B cell (primary cell): ENCODE data around the gene ADM2. TPM values are rescaled to one million over a fixed set of nuclear protein-coding genes. Genes with fewer than 3 reads are reported as not detected.

Experiments used
- ATAC-seq: fragments of 200-7000 bp; cut with Tn5 transposase; one replicate; pipeline ENCODE4 v1.10.0; 2021; ENCODE audit warnings: low read depth, mild to moderate bottlenecking, moderate number of reproducible peaks, moderate library complexity
- CTCF ChIA-PET: fragments of 350-600 bp; sonication (Branson Sonifier 250); formaldehyde crosslinking; loops from one replicate; lab custom pipeline; 2021; ENCODE audit warnings: antibody characterized with exemption, inconsistent platforms; lab: Charles Lee
- POLR2A ChIA-PET: fragments of 350-600 bp; sonication (Branson Sonifier 250); formaldehyde crosslinking; loops from one replicate; lab custom pipeline; 2021; ENCODE audit warnings: antibody characterized with exemption; lab: Charles Lee
- DNase-seq: peaks from one replicate; pipeline ENCODE4 v3.0.0; 2013
- H2AFZ ChIP-seq: 2 replicates; pipeline ENCODE4 v1.6.1; 2012; ENCODE audit warnings: mild to moderate bottlenecking, low read depth, low read length; ENCODE audit not compliant: insufficient read depth, poor library complexity, severe bottlenecking
- H3K27ac ChIP-seq, 2 donors: 1 replicate in 1 of 2; 2 replicates in 1 of 2; pipeline ENCODE4 v1.5.1; 2012 to 2013; ENCODE audit warnings: low read length in 2 of 2, mild to moderate bottlenecking in 2 of 2, moderate library complexity in 1 of 2
- H3K27me3 ChIP-seq, 4 experiments: fragments of 200-600 bp in 1 of 4; sonication (generic) in 1 of 4; replicated peaks in 1 of 4; 1 replicate in 2 of 4; 2 replicates in 2 of 4; pipeline versions ENCODE4 v1.6.1 to v1.7.0; 2013 to 2016; ENCODE audit warnings: low read length in 3 of 4, mild to moderate bottlenecking in 2 of 4, mixed read lengths in 1 of 4, moderate library complexity in 1 of 4; ENCODE audit not compliant: insufficient read depth in 4 of 4, control insufficient read depth in 3 of 4; ENCODE audit errors: control extremely low read depth in 1 of 4
- H3K36me3 ChIP-seq, 2 experiments: replicated peaks in 1 of 2; 1 replicate in 1 of 2; 2 replicates in 1 of 2; pipeline versions ENCODE4 v1.6.1 to v1.7.1; 2013; ENCODE audit warnings: low read length in 1 of 2; ENCODE audit not compliant: insufficient read depth in 2 of 2, control insufficient read depth in 1 of 2; ENCODE audit errors: control extremely low read depth in 1 of 2, extremely low read depth in 1 of 2
- H3K4me1 ChIP-seq, 2 donors: fragments of 200-600 bp in 1 of 2; sonication (generic) in 1 of 2; 1 replicate in 1 of 2; 2 replicates in 1 of 2; pipeline versions ENCODE4 v1.5.1 to v1.6.1; 2013 to 2017; ENCODE audit warnings: low read length in 2 of 2; ENCODE audit not compliant: control insufficient read depth in 2 of 2, insufficient read depth in 2 of 2
- H3K4me2 ChIP-seq: replicated peaks from 2 replicates; pipeline ENCODE3; 2012; ENCODE audit warnings: mild to moderate bottlenecking, low read depth, low read length; ENCODE audit not compliant: poor library complexity, severe bottlenecking
- H3K4me3 ChIP-seq, 5 experiments: fragments of 200-600 bp in 1 of 5; sonication (generic) in 1 of 5; 1 replicate in 3 of 5; 2 replicates in 2 of 5; pipeline versions ENCODE4 v1.5.1 to v1.7.0; 2011 to 2016; ENCODE audit warnings: low read length in 4 of 5, mild to moderate bottlenecking in 4 of 5, low read depth in 2 of 5, control low read depth in 1 of 5, moderate library complexity in 1 of 5; ENCODE audit not compliant: insufficient read depth in 1 of 5; ENCODE audit errors: control extremely low read depth in 1 of 5, extremely low read depth in 1 of 5
- H3K79me2 ChIP-seq: fragments of 200-600 bp; sonication (generic); one replicate; pipeline ENCODE4 v1.6.0; 2016; ENCODE audit warnings: low read length; ENCODE audit not compliant: control insufficient read depth, insufficient read depth
- H3K9ac ChIP-seq: fragments of 200-600 bp; sonication (generic); 2 replicates; pipeline ENCODE4 v1.6.1; 2017; ENCODE audit warnings: mild to moderate bottlenecking, low read length, moderate library complexity
- H3K9me3 ChIP-seq, 3 donors: one replicate each; pipeline versions ENCODE4 v1.6.1 to v1.7.1; 2013; ENCODE audit warnings: low read length in 2 of 3; ENCODE audit not compliant: control insufficient read depth in 2 of 3, insufficient read depth in 1 of 3; ENCODE audit errors: control extremely low read depth in 1 of 3
- H4K20me1 ChIP-seq: 2 replicates; pipeline ENCODE4 v1.6.0; 2012; ENCODE audit warnings: mild to moderate bottlenecking, low read length; ENCODE audit not compliant: insufficient read depth, control insufficient read depth, poor library complexity, severe bottlenecking
- H3K27ac Mint-ChIP-seq: one replicate; pipeline ENCODE4 v1.8.0; 2021; ENCODE audit warnings: mixed read lengths
- H3K27me3 Mint-ChIP-seq: one replicate; pipeline ENCODE4 v1.8.0; 2021; ENCODE audit warnings: mixed read lengths
- H3K4me1 Mint-ChIP-seq: one replicate; pipeline ENCODE4 v1.8.0; 2021; ENCODE audit warnings: mixed read lengths
- H3K4me3 Mint-ChIP-seq: one replicate; pipeline ENCODE4 v1.8.0; 2021; ENCODE audit warnings: mixed read lengths
- H3K9me3 Mint-ChIP-seq: one replicate; pipeline ENCODE4 v1.8.0; 2022; ENCODE audit warnings: mixed read lengths; ENCODE audit not compliant: insufficient read depth
- EZH2 ChIP-seq: IDR thresholded peaks from 2 replicates; pipeline ENCODE4 v1.6.1; 2012; ENCODE audit warnings: borderline replicate concordance, low read depth, mild to moderate bottlenecking, moderate library complexity, low read length; ENCODE audit not compliant: insufficient read depth, poor library complexity, severe bottlenecking
- WGBS: methylation state at CpG from one replicate; pipeline ENCODE4 v1.1.5; 2013; ENCODE audit warnings: missing lambda C conversion rate; ENCODE audit not compliant: insufficient coverage; 5-methylcytosine and 5-hydroxymethylcytosine counted together
- intact Hi-C: fragments of 100-400 bp; cut with micrococcal nuclease; formaldehyde crosslinking; loops from one replicate; pipeline ENCODE4 v1.10.0; 2022
- polyA plus RNA-seq: library from polyadenylated mRNA; depleted of rRNA; stranded (reverse); fragments of >200 nt; gene quantifications from 2 replicates; pipeline ENCODE4 v1.2.3, GENCODE V29; 2012
- total RNA-seq, 2 donors: library from RNA; stranded (reverse); fragments of 120-200 nt in 1 of 2; gene quantifications; 1 replicate in 1 of 2; 2 replicates in 1 of 2; pipeline versions ENCODE4 v1.2.3 to v1.2.4, GENCODE V29; 2013 to 2022
- TF ChIP-seq, protein P1 (sequence below): fragments of 200-600 bp; IDR thresholded peaks from one replicate; pipeline ENCODE4 v1.8.0; 2022; ENCODE audit warnings: antibody characterized with exemption, mild to moderate bottlenecking

ADM2 gene
- total and polyA plus RNA-seq, 2 donors (not counting 1 experiment from before 2014, with no cell fraction given): 0.67 to 3.7 TPM

DNA sequence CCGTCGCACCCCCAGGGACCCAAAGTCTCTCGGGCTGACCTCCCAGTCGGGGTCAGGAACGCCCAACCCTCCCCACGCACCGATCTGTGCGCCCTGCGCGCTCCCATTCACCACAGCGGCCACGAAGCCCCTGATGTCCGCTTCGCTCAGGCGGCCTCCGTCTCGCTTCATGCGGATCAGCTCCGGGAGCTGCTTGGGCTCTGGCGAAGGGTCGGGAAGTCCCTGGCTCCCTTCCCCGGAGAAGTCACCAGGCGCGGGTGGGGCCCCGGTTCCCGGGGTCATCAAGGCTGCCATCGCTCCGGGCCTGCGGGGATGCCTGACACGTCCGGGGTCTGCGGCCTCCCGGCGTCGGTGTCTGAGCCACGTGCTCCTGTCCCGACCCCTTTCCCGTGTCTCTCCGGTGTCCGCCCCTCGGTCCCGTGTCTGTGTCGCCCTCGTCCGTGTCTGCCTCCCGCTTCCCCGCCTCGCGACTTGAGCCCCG lies 48.1 kb downstream of the ADM2 start:
- Histone ChIP-seq H3K9ac (peak overlapping the region; percentile 97), H3K4me1 (peaks cover 25 to 67% of the 10 kb centered on the region in 2 donors), H3K4me3 (peak overlapping the region; percentile 14 to 95 (median 95)), H2AFZ (peak overlapping the region; percentile 59), H3K9me3 (peaks cover 0 to 9% (median 0%) of the 10 kb centered on the region in 3 donors), H3K79me2 (peaks cover 19% of the 10 kb centered on the region), H3K27ac (peak overlapping the region; percentile 81 to 99), H3K27me3 (no peaks in the 10 kb centered on the region), H3K4me2 (peak overlapping the region; percentile 84), H3K36me3 (no peaks in the 10 kb centered on the region), H4K20me1 (peaks cover 9% of the 10 kb centered on the region)
- no peak for DNase-seq
- Mint-ChIP-seq H3K4me1 (peaks cover 53% of the 10 kb centered on the region), H3K27ac (peak overlapping the region; percentile 83), H3K4me3 (peak overlapping the region; percentile 86), H3K9me3 (no peaks in the 10 kb centered on the region), H3K27me3 (no peaks in the 10 kb centered on the region)
- 28% methylated on average over 50 of the region's 50 CpGs for WGBS
- intact Hi-C loops: loop anchor here (5.0 kb wide), 1 partner anchor 57 kb away; no protein-coding TSS in a partner anchor
- TF ChIP-seq EZH2: no peak
- TF ChIP-seq, protein P1, sequence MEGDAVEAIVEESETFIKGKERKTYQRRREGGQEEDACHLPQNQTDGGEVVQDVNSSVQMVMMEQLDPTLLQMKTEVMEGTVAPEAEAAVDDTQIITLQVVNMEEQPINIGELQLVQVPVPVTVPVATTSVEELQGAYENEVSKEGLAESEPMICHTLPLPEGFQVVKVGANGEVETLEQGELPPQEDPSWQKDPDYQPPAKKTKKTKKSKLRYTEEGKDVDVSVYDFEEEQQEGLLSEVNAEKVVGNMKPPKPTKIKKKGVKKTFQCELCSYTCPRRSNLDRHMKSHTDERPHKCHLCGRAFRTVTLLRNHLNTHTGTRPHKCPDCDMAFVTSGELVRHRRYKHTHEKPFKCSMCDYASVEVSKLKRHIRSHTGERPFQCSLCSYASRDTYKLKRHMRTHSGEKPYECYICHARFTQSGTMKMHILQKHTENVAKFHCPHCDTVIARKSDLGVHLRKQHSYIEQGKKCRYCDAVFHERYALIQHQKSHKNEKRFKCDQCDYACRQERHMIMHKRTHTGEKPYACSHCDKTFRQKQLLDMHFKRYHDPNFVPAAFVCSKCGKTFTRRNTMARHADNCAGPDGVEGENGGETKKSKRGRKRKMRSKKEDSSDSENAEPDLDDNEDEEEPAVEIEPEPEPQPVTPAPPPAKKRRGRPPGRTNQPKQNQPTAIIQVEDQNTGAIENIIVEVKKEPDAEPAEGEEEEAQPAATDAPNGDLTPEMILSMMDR: no peak
- ATAC-seq: no peak
- POLR2A ChIA-PET: interaction anchor here (0.7 to 5.4 kb wide), 9 partner anchors 11 to 99 kb away, joined by 3 to 104 read pairs (median 5); partner anchors contain the start of genes ARSA, LMF2, NCAPH2 and SYCE3
- CTCF ChIA-PET: interaction anchor here (1.1 to 5.5 kb wide), 5 partner anchors 9 to 279 kb away, joined by 4 to 81 read pairs (median 11); partner anchors contain the start of genes HDAC10 and SYCE3
